Endothelial cell of umbilical vein (primary cell): ENCODE data around the gene ITGA7. TPM values are rescaled to one million over a fixed set of nuclear protein-coding genes. Genes with fewer than 3 reads are reported as not detected.

Source experiments
- BruUV-seq: library from RNA; stranded (reverse); fragments of 400-500 nt; replicated peaks from 2 replicates; lab custom pipeline; 2021; lab: Mats Ljungman, UMichigan
- CTCF ChIA-PET: fragments of 300-600, 350-600 bp; sonication (Branson Sonifier 250); formaldehyde crosslinking; loops from one replicate; lab custom pipeline; 2021; ENCODE audit warnings: antibody characterized with exemption, inconsistent platforms; lab: Charles Lee
- POLR2A ChIA-PET: fragments of 300-600, 350-600 bp; sonication (Branson Sonifier 250); formaldehyde crosslinking; loops from one replicate; lab custom pipeline; 2021; ENCODE audit warnings: antibody characterized with exemption, inconsistent platforms; lab: Charles Lee
- DNase-seq: peaks from one replicate; pipeline ENCODE4 v3.0.0-alpha.2; 2011; ENCODE audit warnings: low read depth, low spot score
- FAIRE-seq: peaks from 2 replicates; lab custom pipeline; 2011; peaks lifted over from hg19 to GRCh38; lab: Jason Lieb, UNC
- H2AFZ ChIP-seq: 2 replicates; pipeline ENCODE4 v1.6.0; 2012; ENCODE audit warnings: low read depth, low read length, control low read depth, inconsistent platforms
- H3K27ac ChIP-seq: 2 replicates; pipeline ENCODE4 v1.5.1; 2011; ENCODE audit warnings: low read depth, mild to moderate bottlenecking, control low read depth, low read length, moderate library complexity; ENCODE audit not compliant: insufficient read depth
- H3K27me3 ChIP-seq, 2 experiments: 2 replicates each; pipeline versions ENCODE4 v1.6.0 to v1.6.1; 2011; ENCODE audit warnings: low read length in 2 of 2, mixed read lengths in 1 of 2; ENCODE audit not compliant: control insufficient read depth in 2 of 2, insufficient read depth in 2 of 2
- H3K36me3 ChIP-seq, 2 experiments: 2 replicates in 1 of 2; 3 replicates in 1 of 2; pipeline ENCODE4 v1.5.1; 2011; ENCODE audit warnings: low read length in 2 of 2, mild to moderate bottlenecking in 1 of 2, moderate library complexity in 1 of 2; ENCODE audit not compliant: control insufficient read depth in 2 of 2, insufficient read depth in 2 of 2; ENCODE audit errors: extremely low read depth in 1 of 2
- H3K4me1 ChIP-seq: 3 replicates; pipeline ENCODE4 v1.5.1; 2011; ENCODE audit warnings: mild to moderate bottlenecking, low read length; ENCODE audit not compliant: control insufficient read depth, insufficient read depth; ENCODE audit errors: extremely low read depth
- H3K4me2 ChIP-seq: 2 replicates; pipeline ENCODE4 v1.6.1; 2011; ENCODE audit warnings: low read length, control low read depth, mixed read lengths; ENCODE audit not compliant: insufficient read depth
- H3K4me3 ChIP-seq, 3 experiments: fragments of 200-600 bp in 1 of 3; sonication (generic), shearing (Covaris generic) in 1 of 3; replicated peaks in 1 of 3; 2 replicates each; pipeline ENCODE4 v1.5.1; 2011 to 2016; ENCODE audit warnings: control low read depth in 3 of 3, low read length in 3 of 3, mild to moderate bottlenecking in 2 of 3, inconsistent platforms in 1 of 3, low read depth in 1 of 3, moderate library complexity in 1 of 3; ENCODE audit not compliant: insufficient read depth in 1 of 3
- H3K79me2 ChIP-seq: 2 replicates; pipeline ENCODE4 v1.6.0; 2012; ENCODE audit warnings: low read length, inconsistent platforms; ENCODE audit not compliant: control insufficient read depth, insufficient read depth
- H3K9ac ChIP-seq: replicated peaks from 2 replicates; pipeline ENCODE3; 2011; ENCODE audit warnings: low read length, control low read depth; ENCODE audit not compliant: insufficient read depth; ENCODE audit errors: extremely low read depth
- H3K9me1 ChIP-seq: replicated peaks from 3 replicates; pipeline ENCODE4 v1.6.0; 2011; ENCODE audit warnings: mild to moderate bottlenecking, low read length; ENCODE audit not compliant: control insufficient read depth, insufficient read depth; ENCODE audit errors: extremely low read depth
- H3K9me3 ChIP-seq: replicated peaks from 2 replicates; pipeline ENCODE4 v1.5.1; 2012; ENCODE audit warnings: low read length, inconsistent platforms; ENCODE audit not compliant: control insufficient read depth, insufficient read depth
- H4K20me1 ChIP-seq: replicated peaks from 2 replicates; pipeline ENCODE3; 2011; ENCODE audit warnings: mild to moderate bottlenecking, low read length; ENCODE audit not compliant: control insufficient read depth, insufficient read depth; ENCODE audit errors: extremely low read depth
- CTCF ChIP-seq, 2 donors: IDR thresholded peaks; 1 replicate in 1 of 2; 2 replicates in 1 of 2; pipeline ENCODE4 v1.5.1; 2011; ENCODE audit warnings: low read length in 2 of 2, mild to moderate bottlenecking in 2 of 2, moderate library complexity in 2 of 2, control low read depth in 1 of 2, inconsistent platforms in 1 of 2, low read depth in 1 of 2; ENCODE audit not compliant: insufficient read depth in 1 of 2; ENCODE audit errors: extremely low read depth in 1 of 2
- EZH2 ChIP-seq: IDR thresholded peaks from 2 replicates; pipeline ENCODE4 v1.6.1; 2012; ENCODE audit warnings: borderline replicate concordance, low read depth, mild to moderate bottlenecking, moderate library complexity, low read length, inconsistent platforms; ENCODE audit not compliant: severe bottlenecking
- FOS ChIP-seq: IDR thresholded peaks from 2 replicates; pipeline ENCODE4 v1.6.1; 2011; ENCODE audit warnings: mild to moderate bottlenecking, low read length, moderate library complexity, borderline replicate concordance; ENCODE audit not compliant: insufficient read depth
- GATA2 ChIP-seq: IDR thresholded peaks from 2 replicates; pipeline ENCODE4 v1.7.0; 2011; ENCODE audit warnings: low read depth, mild to moderate bottlenecking, moderate library complexity, mixed read lengths, low read length; ENCODE audit not compliant: insufficient read length, insufficient read depth
- JUN ChIP-seq: IDR thresholded peaks from 2 replicates; pipeline ENCODE4 v1.6.1; 2011; ENCODE audit warnings: borderline replicate concordance, low read depth; ENCODE audit not compliant: insufficient read length, insufficient read depth
- MAX ChIP-seq: IDR thresholded peaks from 2 replicates; pipeline ENCODE4 v1.6.1; 2011; ENCODE audit not compliant: insufficient read depth, insufficient read length
- MYC ChIP-seq: IDR thresholded peaks from one replicate; pipeline ENCODE4 v1.6.1; 2011; ENCODE audit warnings: mild to moderate bottlenecking, low read depth, low read length
- POLR2A ChIP-seq: IDR thresholded peaks from 2 replicates; pipeline ENCODE4 v1.6.1; 2012; ENCODE audit warnings: low read depth, mild to moderate bottlenecking, control low read depth, low read length
- POLR2AphosphoS5 ChIP-seq: IDR thresholded peaks from 2 replicates; pipeline ENCODE4 v1.6.1; 2012; ENCODE audit warnings: low read depth, mild to moderate bottlenecking, control low read depth, low read length, moderate library complexity; ENCODE audit not compliant: insufficient read depth
- dilution Hi-C: fragments of 300-500 bp; cut with MboI; formaldehyde crosslinking; loops from one replicate; pipeline ENCODE4 v1.15.0; 2019; ENCODE audit warnings: low sequenced_read_pairs; ENCODE audit not compliant: extremely low pct_ligation_motif_present
- intact Hi-C: fragments of 100-400 bp; cut with micrococcal nuclease; formaldehyde crosslinking; loops from one replicate; pipeline ENCODE4 v1.10.0; 2022
- polyA plus RNA-seq, 4 experiments: library from polyadenylated mRNA; depleted of rRNA in 3 of 4; stranded (reverse) in 3 of 4; unstranded in 1 of 4; fragments of >200 nt; gene quantifications; 2 replicates each; pipeline versions ENCODE4 v1.2.1 to v1.2.3, GENCODE V29; 2011 to 2012; ENCODE audit warnings: missing spikeins in 1 of 4
- total RNA-seq: library from RNA; stranded (reverse); gene quantifications from 2 replicates; pipeline ENCODE4 v1.2.3, GENCODE V29; 2021

The ITGA7 gene
- total and polyA plus RNA-seq, 2 donors (not counting 3 experiments of a cell fraction or from before 2014, with no cell fraction given), result 0.41 to 0.84 TPM

- H3K4me1 ChIP-seq, result no peaks in the 10 kb centered on the region
- ChIA-PET CTCF (interaction anchor here (1.5 kb wide), 1 partner anchor 14 kb away, joined by 6 read pairs; no protein-coding TSS in a partner anchor), POLR2A (no interaction called here)
- H4K20me1 ChIP-seq, result no peaks in the 10 kb centered on the region
- TF ChIP-seq MAX, result no peak
- TF ChIP-seq CTCF (IDR thresholded peaks at IDR 0.05; ENCODE audit: extremely low read depth in 1 of 2, insufficient read depth in 1 of 2, low read depth in 1 of 2, low read length in 2 of 2), result no peak
- TF ChIP-seq POLR2AphosphoS5, result no peak
- no peak for TF ChIP-seq JUN
- TF ChIP-seq FOS, result no peak
- no peak for TF ChIP-seq GATA2
- no peak for TF ChIP-seq EZH2
- TF ChIP-seq POLR2A, result no peak
- no peak for TF ChIP-seq MYC
- dilution Hi-C loops (no loop called here), intact Hi-C loops (no loop called here)
- FAIRE-seq (no peak), DNase-seq (no peak)
- peaks cover 3 to 6% of the 10 kb centered on the region in 2 experiments for H3K27me3 ChIP-seq
- no peak overlapping the region for H3K4me2 ChIP-seq
- no peaks in the 10 kb centered on the region for H3K36me3 ChIP-seq
- H3K79me2 ChIP-seq, result no peaks in the 10 kb centered on the region
- H3K9me1 ChIP-seq, result no peaks in the 10 kb centered on the region
- H2AFZ ChIP-seq, result no peak overlapping the region
- H3K4me3 ChIP-seq, result no peak overlapping the region
- no TSS peak for BruUV-seq
- H3K9me3 ChIP-seq, result no peaks in the 10 kb centered on the region
- no peak overlapping the region for H3K9ac ChIP-seq
- H3K27ac ChIP-seq, result no peak overlapping the region
These were observed 65.4 kb downstream of the ITGA7 start for GRCh38 chr12:55642267-55642666.
